Measurements from ENCODE around the gene PEA15.

GRCh38 chr1:160214481-160215140, 9.4 kb downstream of the PEA15 start:
- no peak for TF ChIP-seq CTCF (IDR thresholded peaks at IDR 0.05; ENCODE audit: low read length)
- TF ChIP-seq EZH2 (IDR thresholded peaks at IDR 0.05; ENCODE audit: borderline replicate concordance, low read length), result no peak

Measured in OCI-LY1 (cell line).